Stimulated activated CD8-positive, alpha-beta memory T cell treated with anti-CD3 and anti-CD28 coated beads, Interleukin-15, amount 100 ng/mL, for 24 hours (primary cell): Measurements from ENCODE around the gene MYO1E.
A peak's percentile ranks its signal among the peaks of the same experiment; 100 is the strongest.
"Not testable (repeated sequence)": the region's sequence is repeated elsewhere in the genome, so short reads cannot be mapped to it uniquely, and the experiment has no call there.

Source experiments
- DNase-seq: peaks from one replicate; pipeline ENCODE4 v3.0.0-alpha.2; 2020; ENCODE audit warnings: low read depth

Gene MYO1E

DNA sequence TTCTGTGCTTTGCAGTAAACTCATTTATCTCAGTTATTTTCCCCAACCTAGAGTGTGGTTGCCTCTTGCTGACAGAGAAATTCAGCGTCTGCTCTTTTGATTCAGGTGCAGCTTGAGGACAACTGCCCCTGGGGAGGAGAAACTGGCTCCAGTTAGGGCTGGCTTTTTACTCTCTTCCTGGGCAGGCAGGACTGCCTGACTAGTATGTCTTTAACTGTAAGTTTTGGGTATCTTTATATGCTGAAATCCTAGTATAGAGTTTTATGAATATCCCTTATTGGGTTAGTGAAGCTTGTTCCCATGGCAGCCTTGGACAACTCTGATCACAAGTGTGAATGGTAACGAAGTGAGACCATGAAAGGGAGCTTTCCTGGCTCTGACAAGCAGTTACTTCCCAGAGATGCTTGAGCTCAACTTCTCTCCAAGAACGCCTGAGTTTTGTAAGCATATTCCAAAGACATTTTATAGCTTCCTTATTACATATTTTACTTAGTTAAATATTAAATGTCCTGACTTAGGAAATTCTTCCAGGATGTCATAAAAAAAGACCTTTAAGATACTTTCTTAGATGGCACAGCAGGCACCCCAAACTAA is 240.6 kb downstream of the MYO1E start:
- DNase-seq = no peak

DNA sequence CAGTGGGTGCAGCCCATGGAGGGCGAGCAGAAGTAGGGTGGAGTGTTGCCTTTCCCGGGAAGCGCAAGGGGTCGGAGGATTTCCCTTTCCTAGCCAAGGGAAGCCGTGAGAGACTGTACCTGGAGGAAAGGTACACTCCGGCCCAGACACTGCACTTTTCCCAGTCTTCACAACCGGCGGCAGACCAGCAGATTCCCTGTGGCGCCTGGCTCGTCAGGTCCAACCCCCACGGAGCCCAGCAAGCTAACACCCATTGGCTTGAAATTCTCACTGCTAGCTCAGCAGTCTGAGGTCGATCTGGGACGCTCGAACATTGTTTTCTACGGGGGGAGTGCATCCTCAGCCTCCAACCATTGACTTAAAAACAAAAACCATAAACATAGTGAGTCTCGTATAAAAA is 241.2 kb downstream of the MYO1E start:
- no peak for DNase-seq

DNA sequence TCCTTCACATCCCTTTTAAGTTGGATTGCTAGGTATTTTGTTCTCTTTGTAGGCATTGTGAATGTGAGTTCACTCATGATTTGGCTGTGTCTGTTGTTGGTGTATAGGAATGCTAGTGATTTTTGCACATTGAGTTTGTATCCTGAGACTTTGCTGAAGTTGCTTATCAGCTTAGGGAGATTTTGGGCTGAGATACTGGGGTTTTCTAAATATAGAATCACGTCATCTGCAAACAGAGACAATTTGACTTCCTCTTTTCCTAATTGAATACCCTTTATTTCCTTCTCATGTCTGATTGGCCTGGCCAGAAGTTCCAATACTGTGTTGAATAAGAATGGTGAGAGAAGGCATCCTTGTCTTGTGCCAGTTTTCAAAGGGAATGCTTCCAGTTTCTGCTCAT is 245.4 kb downstream of the MYO1E start:
- DNase-seq = not testable (repeated sequence)

DNA sequence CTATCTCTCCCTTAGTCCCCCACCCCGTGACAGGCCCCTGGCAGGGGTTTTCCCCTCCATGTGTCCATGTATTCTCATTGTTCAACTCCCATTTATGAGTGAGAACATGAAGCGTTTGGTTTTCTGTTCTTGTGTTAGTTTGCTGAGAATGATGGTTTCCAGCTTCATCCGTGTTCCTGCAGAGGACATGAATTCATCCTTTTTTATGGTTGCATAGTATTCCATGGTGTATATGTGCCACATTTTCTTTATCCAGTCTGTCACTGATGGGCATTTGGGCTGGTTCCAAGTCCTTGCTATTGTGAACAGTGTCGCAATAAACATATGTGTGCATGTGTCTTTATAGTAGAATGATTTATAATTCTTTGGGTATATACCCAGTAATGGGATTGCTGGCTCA is 247.0 kb downstream of the MYO1E start:
- DNase-seq = not testable (repeated sequence)

DNA sequence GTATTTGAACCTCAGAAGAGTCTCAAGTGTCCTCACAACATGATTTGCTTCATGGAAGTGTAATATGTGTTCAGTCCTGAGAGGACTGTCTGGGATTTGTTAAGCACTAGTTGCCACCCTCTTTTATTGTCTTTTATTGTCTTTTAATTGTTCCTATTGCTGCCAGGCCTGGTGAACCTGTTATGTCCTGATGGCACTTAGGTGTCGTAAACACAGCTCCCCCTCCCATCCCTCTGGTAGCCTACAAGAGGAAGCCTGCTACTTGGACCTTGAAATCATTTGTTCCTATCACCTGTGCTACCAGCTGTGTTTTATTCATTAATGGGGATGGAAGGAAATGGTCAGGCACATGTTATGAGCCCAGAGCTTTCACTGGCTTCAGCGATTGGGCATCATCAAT is 248.4 kb downstream of the MYO1E start:
- no peak for DNase-seq

DNA sequence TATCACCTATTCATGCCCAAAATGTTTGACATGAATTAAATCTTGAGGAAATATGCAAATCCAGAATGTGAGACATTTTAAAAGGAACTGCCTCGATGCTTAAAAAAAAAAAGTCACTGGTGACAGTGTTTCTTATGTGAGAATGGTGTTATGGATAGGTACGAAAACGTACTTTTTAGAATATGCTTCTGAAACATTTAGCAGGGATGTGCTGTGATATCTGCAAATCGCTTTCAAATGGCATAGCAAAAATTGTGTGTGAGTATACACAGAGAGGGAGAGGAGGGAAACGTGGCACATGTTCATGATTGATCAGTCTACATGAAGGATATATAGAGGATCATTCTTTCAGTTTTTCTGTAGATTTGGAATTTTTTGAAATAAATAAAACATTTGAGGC is 251.7 kb downstream of the MYO1E start:
- DNase-seq = no peak

DNA sequence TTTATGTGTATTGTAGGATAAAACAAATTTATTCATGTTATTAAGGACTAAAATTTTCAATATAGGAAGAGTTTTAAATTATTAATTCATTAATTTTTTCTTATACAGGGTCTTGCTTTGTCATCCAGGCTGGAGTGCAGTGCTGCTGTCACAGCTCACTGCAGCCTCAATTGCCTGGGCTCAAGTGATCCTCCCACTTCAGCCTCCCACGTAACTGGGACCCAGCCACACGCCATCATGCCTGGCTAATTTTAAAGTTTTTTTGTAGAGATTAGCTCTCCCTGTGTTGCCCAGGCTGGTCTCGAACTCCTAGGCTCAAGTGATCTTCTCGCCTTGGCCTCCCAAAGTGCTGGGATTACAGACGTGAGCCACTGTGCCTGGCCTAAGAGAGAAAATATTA is 253.0 kb downstream of the MYO1E start:
- no peak for DNase-seq

DNA sequence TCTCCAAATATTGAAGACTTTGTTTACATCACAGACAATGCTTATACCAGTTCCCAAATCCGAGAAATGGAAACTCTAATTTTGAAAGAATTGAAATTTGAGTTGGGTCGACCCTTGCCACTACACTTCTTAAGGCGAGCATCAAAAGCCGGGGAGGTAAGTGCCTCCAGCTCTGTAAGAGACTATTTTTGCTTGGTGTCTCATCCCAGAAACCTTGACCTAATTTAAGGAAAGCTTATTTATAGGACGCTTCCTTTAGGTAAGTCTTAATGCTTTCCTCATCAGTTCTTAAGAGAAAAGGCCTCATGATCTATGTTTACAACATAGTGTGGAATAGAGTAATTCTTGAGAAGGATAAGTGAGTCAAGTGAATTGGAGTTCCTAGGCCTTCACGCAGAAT is 255.9 kb downstream of the MYO1E start:
- DNase-seq = no peak

DNA sequence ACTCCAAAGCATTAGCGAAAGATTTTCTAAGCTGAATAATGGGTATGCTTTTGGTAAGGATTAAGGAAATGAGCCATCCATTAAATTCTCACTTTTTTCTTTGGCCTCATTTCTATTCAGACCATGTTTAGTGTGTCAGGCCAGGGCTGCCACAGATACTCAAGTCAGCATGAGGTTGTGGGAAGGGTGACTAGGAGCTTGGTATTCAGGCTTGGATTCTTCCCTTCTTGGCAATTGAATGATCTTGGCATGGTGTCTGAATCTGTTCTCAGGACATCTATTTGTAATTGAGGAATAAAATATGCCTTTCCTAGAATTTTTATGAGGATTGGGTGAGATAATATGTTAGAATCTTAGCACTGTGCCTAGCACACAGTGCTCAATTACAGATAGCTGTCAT is 256.5 kb downstream of the MYO1E start:
- DNase-seq = no peak

DNA sequence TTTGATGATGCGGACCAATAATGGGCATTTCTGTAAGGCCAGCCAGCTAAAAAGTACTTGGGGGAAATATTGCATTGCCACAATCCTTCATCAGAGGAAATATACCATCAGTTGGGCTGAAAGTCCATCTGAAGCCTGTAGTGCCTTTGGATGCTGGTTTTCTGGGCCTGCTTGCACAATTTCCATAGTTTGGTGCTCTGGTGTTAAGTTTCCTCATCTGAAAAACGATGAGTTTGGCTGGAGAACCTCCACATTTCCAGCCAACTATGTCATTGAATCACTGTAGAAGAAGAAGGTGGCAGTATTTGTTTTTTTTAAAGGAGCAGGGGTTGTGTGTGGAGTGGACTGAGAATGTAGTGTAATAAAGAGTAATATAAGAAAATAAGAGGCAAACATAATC is 257.6 kb downstream of the MYO1E start:
- DNase-seq = no peak

DNA sequence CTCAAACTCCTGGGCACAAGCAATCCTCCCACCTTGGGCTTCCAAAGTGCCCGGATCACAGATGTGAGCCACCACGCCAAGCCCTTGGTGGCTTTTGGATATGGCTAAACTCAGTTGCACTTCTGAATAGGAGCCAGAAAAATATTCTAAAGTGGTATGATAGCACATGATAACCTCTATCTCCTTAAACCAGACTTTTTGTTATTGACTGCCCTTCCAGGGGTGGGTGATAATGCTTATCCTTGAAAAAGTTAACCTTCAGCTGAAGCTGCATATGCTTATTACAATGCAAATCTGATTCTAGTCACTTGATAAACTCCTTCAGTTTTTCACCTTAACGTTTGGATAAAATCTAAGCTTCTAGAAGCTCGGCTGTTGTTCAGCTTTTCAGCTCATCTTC is 261.4 kb downstream of the MYO1E start:
- DNase-seq = no peak

DNA sequence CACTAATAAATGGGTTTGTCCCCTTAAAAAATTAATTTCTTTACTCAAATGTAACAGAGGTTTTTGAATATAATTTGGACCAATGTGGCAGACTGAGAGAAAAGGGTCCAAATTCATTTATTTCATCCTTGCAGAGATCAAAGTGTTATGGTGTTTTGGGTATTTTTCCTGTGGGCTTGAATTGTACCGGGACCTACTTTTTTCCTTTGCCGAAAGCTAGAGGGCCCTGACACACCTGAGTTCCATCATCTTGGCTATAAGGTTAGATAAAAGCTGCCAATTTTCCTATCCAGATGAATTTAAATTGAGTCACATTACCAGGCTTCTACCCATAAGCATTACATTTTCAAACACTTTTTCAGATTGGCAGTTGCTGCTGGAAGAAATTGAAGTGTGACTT is 266.8 kb downstream of the MYO1E start:
- no peak for DNase-seq

DNA sequence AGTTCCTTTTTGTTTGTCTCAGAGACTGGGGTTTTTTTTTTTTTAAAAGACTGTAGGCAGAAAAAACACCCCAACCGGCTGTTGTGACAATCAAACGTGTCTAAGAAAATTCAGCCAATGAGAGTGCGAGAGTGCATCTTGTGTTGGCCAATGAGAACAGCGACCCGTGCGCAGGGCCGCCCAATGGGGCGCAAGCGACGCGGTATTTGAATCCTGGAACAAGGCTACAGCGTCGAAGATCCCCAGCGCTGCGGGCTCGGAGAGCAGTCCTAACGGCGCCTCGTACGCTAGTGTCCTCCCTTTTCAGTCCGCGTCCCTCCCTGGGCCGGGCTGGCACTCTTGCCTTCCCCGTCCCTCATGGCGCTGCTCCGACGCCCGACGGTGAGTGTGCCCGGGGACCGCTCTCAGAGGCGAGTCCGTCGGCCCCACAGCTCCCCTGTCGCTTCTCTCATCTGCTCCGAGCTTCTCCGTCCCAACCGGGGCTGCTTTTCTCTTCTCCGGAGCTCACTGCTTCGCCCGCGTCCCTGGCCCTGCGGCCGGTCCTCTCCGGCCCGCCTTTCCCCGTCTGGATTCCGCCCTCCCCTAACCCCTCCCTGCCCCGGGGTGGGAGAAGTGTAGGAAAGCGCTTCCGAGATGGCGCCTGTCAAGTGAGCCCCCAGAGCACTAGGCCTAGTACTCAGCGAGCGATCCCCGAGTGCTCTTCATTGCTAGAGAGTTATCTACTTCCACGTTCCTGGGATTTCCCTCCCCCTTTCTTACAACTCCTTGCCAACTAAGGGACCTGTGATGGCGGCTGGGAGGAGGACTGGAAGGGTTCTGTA is 267.5 kb downstream of the MYO1E start, which contains the start of gene CCNB2:
TSS of gene CCNB2 (plus strand) at position 235 of the 821 bp plus-strand sequence. CDS start at position 358, 123 bp downstream.
- DNase-seq = peak; percentile 58

DNA sequence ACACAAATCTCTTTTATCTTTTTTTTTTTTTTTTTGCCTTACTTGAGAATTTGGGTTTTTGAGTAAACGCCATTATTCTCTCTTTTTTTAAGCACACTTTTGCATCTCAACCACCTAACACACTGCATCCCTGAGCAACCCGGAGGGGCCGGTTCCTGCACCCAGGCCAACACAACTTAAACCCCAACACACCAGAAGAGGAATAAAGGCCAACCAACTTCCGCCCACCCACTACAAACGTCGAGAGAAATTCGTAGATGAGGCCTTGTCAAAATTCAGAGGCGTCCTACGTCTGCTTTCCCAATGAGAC is 268.1 kb downstream of the MYO1E start:
- DNase-seq = no peak

DNA sequence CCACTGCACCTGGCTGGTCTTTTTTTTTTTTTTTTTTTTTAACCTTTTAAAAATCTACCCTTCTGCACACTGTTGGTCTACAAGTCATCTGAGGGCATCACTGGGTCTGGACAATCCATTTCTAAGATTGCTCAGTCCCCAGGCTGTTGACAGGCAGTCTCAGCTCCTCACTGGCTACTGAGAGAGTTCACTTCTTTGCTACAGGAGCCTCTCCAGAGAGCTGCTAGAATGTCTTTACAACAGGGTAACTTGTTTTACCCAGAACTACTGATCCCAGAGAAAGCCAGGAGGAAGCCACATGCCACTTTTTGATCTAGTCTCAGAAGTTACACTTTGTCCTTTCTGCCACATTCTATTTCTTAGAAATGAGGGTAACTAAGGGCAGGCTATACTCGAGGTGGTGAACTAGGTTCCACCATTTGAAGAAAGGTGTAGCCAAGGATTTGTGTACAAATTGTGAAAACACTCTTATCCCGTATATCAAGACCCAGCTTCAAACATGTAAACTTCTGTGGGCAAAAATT is 273.4 kb downstream of the MYO1E start:
- no peak for DNase-seq

DNA sequence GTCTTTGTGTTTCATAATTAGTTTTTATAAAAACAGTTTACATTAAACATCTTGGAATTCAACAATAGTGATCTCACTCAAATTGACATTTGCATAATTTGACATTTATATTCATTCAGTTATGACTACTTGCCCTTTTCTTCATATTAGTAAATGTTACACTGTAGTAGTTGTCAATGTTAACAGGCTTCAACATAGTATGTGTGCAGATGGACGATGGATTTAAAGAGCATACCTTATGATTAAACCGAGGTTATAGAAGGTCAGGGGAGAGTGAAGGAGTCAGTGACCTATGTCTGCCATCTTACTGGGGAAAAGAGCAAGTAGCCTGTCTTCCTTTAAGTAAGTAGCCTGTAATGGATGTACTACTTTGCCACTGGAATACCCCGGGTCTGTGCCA is 276.2 kb downstream of the MYO1E start:
- DNase-seq = no peak

DNA sequence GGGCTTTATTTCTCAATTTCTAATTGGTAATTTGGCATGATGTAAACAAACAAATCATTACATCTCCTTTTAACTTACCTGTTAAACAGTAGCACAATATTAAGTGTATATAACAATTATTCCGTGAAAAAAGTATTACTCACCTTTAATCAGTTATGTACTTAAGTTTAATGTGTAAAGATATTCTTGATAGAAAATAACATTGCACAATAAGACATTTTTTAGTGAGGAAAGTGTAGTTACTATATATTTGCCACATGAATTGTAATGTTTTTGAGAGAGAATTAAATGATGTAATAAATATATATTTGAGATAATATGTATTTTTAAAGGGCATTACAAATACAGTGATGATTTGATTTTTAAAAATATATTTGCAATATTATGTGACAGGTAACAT is 278.6 kb downstream of the MYO1E start:
- DNase-seq = no peak

DNA sequence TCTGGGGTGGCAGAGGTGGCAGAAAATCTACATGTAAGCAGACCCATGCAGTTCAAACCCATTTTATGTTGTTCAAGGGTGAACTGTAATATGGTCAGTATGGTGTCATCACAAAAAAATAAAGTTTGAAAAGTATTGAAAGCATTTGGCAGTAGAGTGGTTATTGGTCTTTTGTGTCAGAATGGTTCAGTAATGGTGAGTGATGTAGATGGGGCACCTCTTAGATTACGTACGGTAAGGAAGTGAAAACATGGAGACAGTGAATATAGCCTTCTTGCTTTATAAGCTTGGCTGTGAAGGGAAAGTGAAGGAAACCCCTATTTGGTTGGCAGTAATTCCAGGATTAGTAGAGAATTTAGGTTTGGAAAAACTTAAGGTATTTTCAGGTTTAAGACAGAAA is 284.9 kb downstream of the MYO1E start:
- DNase-seq = no peak
